PC-3 (cell line): ENCODE data around the gene ANG. TPM values are rescaled to one million over a fixed set of nuclear protein-coding genes. Genes with fewer than 3 reads are reported as not detected.
A peak's percentile ranks its signal among the peaks of the same experiment; 100 is the strongest.

Source experiments
- ATAC-seq: fragments of 200-7000 bp; cut with Tn5 transposase; 2 replicates; pipeline ENCODE4 v1.9.1; 2020; ENCODE audit warnings: mild to moderate bottlenecking, moderate library complexity
- BruUV-seq: library from RNA; stranded (reverse); fragments of 400-500 nt; replicated peaks from 2 replicates; lab custom pipeline; 2021; lab: Mats Ljungman, UMichigan
- CTCF ChIA-PET: fragments of 300-600 bp; sonication (Branson Sonifier 250); formaldehyde crosslinking; loops from one replicate; lab custom pipeline; 2022; ENCODE audit warnings: antibody characterized with exemption; lab: Charles Lee
- POLR2A ChIA-PET: fragments of 300-600 bp; sonication (Branson Sonifier 250); formaldehyde crosslinking; loops from one replicate; lab custom pipeline; 2022; ENCODE audit warnings: antibody characterized with exemption; ENCODE audit not compliant: unreplicated experiment; lab: Charles Lee
- DNase-seq: peaks from one replicate; pipeline ENCODE4 v3.0.0-alpha.2; 2015
- H2AFZ ChIP-seq: fragments of 300-600 bp; sonication (generic); 2 replicates; pipeline ENCODE4 v1.6.0; 2016; ENCODE audit warnings: antibody characterized with exemption, low read length
- H3F3A ChIP-seq: fragments of 300-600 bp; sonication (generic); one replicate; pipeline ENCODE4 v1.6.0; 2017; ENCODE audit warnings: antibody characterized with exemption, low read length, control low read depth, mild to moderate bottlenecking; ENCODE audit not compliant: unreplicated experiment
- H3K27ac ChIP-seq: fragments of 300-600 bp; sonication (generic); 2 replicates; pipeline ENCODE4 v1.5.1; 2016; ENCODE audit warnings: mild to moderate bottlenecking, low read length
- H3K27me3 ChIP-seq: fragments of 300-600 bp; sonication (generic); 2 replicates; pipeline ENCODE4 v1.6.1; 2016; ENCODE audit warnings: low read length, mixed read lengths
- H3K36me3 ChIP-seq: fragments of 300-600 bp; sonication (generic); 2 replicates; pipeline ENCODE4 v1.6.1; 2016; ENCODE audit warnings: low read depth, mixed run types, low read length, mixed read lengths
- H3K4me1 ChIP-seq: fragments of 300-600 bp; sonication (generic); 2 replicates; pipeline ENCODE4 v1.5.1; 2016; ENCODE audit warnings: low read length; ENCODE audit not compliant: insufficient read depth
- H3K4me2 ChIP-seq: fragments of 300-600 bp; sonication (generic); 2 replicates; pipeline ENCODE4 v1.6.0; 2016; ENCODE audit warnings: low read length
- H3K4me3 ChIP-seq: fragments of 300-600 bp; sonication (generic); 2 replicates; pipeline ENCODE4 v1.5.1; 2016; ENCODE audit warnings: mild to moderate bottlenecking, low read length, mixed read lengths
- H3K79me2 ChIP-seq: fragments of 300-600 bp; sonication (generic); 2 replicates; pipeline ENCODE4 v1.6.1; 2017; ENCODE audit warnings: low read length, mixed read lengths
- H3K9ac ChIP-seq: fragments of 300-600 bp; sonication (generic); 2 replicates; pipeline ENCODE4 v1.6.0; 2016; ENCODE audit warnings: mild to moderate bottlenecking, low read length
- H3K9me2 ChIP-seq: fragments of 300-600 bp; sonication (generic); replicated peaks from 2 replicates; pipeline ENCODE4 v1.6.1; 2016; ENCODE audit warnings: mixed run types, low read length, mixed read lengths
- H3K9me3 ChIP-seq: fragments of 300-600 bp; sonication (generic); 2 replicates; pipeline ENCODE4 v1.6.1; 2016; ENCODE audit warnings: low read length, mixed read lengths
- H4K20me1 ChIP-seq: fragments of 300-600 bp; sonication (generic); 2 replicates; pipeline ENCODE4 v1.6.1; 2016; ENCODE audit warnings: low read length, mixed read lengths
- CTCF ChIP-seq: fragments of 300-600 bp; sonication (generic); conservative IDR thresholded peaks from 2 replicates; pipeline ENCODE4 v1.5.1; 2017; ENCODE audit warnings: antibody characterized with exemption, low read depth, mild to moderate bottlenecking, low read length
- EZH2 ChIP-seq: fragments of 300-600 bp; sonication (generic); IDR thresholded peaks from one replicate; pipeline ENCODE4 v1.6.1; 2017; ENCODE audit warnings: antibody characterized with exemption, mild to moderate bottlenecking, low read length; ENCODE audit not compliant: unreplicated experiment
- EZH2phosphoT487 ChIP-seq: fragments of 300-600 bp; sonication (generic); IDR thresholded peaks from 2 replicates; pipeline ENCODE4 v1.6.1; 2018; ENCODE audit warnings: mild to moderate bottlenecking, antibody characterized with exemption, low read length, borderline replicate concordance
- intact Hi-C: fragments of 100-400 bp; cut with micrococcal nuclease; formaldehyde crosslinking; loops from 2 replicates; pipeline ENCODE4 v1.9.0; 2023
- total RNA-seq: library from RNA; depleted of rRNA; stranded (reverse); fragments of >200 nt; gene quantifications from 2 replicates; pipeline ENCODE4 v1.2.3, GENCODE V29; 2014

ANG gene
- total RNA-seq, 1 experiment from 2014 or later, result 4.8 TPM

- no TSS peak for BruUV-seq
- Histone ChIP-seq H3K27me3 (peaks cover 18% of the 10 kb centered on the region; the same call in 1 of the 2 replicates), H3K4me3 (no peak overlapping the region), H2AFZ (no peak overlapping the region), H3K79me2 (no peaks in the 10 kb centered on the region), H3K36me3 (no peaks in the 10 kb centered on the region), H3K9me2 (no peaks in the 10 kb centered on the region), H3K4me1 (no peaks in the 10 kb centered on the region; the same call in 1 of the 2 replicates), H3K4me2 (no peak overlapping the region), H3F3A (no peaks in the 10 kb centered on the region), H3K9ac (no peak overlapping the region), H4K20me1 (no peaks in the 10 kb centered on the region), H3K27ac (no peak overlapping the region), H3K9me3 (no peaks in the 10 kb centered on the region)
- DNase-seq (no peak), ATAC-seq (no peak)
- no peak for TF ChIP-seq EZH2phosphoT487
- TF ChIP-seq EZH2, result no peak
- no peak for TF ChIP-seq CTCF
- intact Hi-C loops, result no loop called here
- POLR2A ChIA-PET, result no interaction called here
- CTCF ChIA-PET, result no interaction called here
Observed at GRCh38 chr14:20711685-20712084, 23.1 kb downstream of the ANG start.

- POLR2A ChIA-PET, result no interaction called here
- Histone ChIP-seq H3K4me3 (no peak overlapping the region), H3K79me2 (no peaks in the 10 kb centered on the region), H3F3A (no peaks in the 10 kb centered on the region), H2AFZ (no peak overlapping the region), H3K9ac (no peak overlapping the region), H3K4me1 (no peaks in the 10 kb centered on the region), H3K36me3 (no peaks in the 10 kb centered on the region), H4K20me1 (no peaks in the 10 kb centered on the region), H3K9me2 (no peaks in the 10 kb centered on the region), H3K4me2 (no peak overlapping the region), H3K9me3 (no peaks in the 10 kb centered on the region), H3K27ac (no peak overlapping the region), H3K27me3 (peaks cover 28% of the 10 kb centered on the region)
- ATAC-seq, result no peak
- CTCF ChIA-PET, result no interaction called here
- TF ChIP-seq EZH2 (no peak), CTCF (no peak), EZH2phosphoT487 (no peak)
- BruUV-seq, result no TSS peak
- intact Hi-C loops, result no loop called here
- DNase-seq, result peak; percentile 17
Observed at GRCh38 chr14:20712904-20713303, 24.3 kb downstream of the ANG start.

- H3K27me3 ChIP-seq, result peaks cover 19% of the 10 kb centered on the region
- CTCF ChIA-PET, result no interaction called here
- no peak overlapping the region for H3K4me2 ChIP-seq
- no peaks in the 10 kb centered on the region for H3K9me2 ChIP-seq
- 0 out of 2 replicates have a peak, but pooled peaks cover 3% of the 10 kb centered on the region for H3K4me1 ChIP-seq
- H4K20me1 ChIP-seq, result no peaks in the 10 kb centered on the region
- H3K36me3 ChIP-seq, result no peaks in the 10 kb centered on the region
- intact Hi-C loops, result no loop called here
- no TSS peak for BruUV-seq
- H3K27ac ChIP-seq, result no peak overlapping the region
- TF ChIP-seq CTCF (no peak), EZH2phosphoT487 (no peak), EZH2 (no peak)
- POLR2A ChIA-PET, result no interaction called here
- no peaks in the 10 kb centered on the region for H3K9me3 ChIP-seq
- no peak overlapping the region for H3K4me3 ChIP-seq
- peak; percentile 39 for DNase-seq
- H3F3A ChIP-seq, result no peaks in the 10 kb centered on the region
- no peak overlapping the region for H2AFZ ChIP-seq
- no peak overlapping the region for H3K9ac ChIP-seq
- no peaks in the 10 kb centered on the region for H3K79me2 ChIP-seq
- no peak for ATAC-seq
Observed at GRCh38 chr14:20714593-20715250, 26.2 kb downstream of the ANG start.
